ENCODE data around the gene SPATC1L. TPM values are rescaled to one million over a fixed set of nuclear protein-coding genes. Genes with fewer than 3 reads are reported as not detected.

Gene SPATC1L
- total RNA-seq, 2 donors from 2014 or later = 6.2 to 6.9 TPM

DNA sequence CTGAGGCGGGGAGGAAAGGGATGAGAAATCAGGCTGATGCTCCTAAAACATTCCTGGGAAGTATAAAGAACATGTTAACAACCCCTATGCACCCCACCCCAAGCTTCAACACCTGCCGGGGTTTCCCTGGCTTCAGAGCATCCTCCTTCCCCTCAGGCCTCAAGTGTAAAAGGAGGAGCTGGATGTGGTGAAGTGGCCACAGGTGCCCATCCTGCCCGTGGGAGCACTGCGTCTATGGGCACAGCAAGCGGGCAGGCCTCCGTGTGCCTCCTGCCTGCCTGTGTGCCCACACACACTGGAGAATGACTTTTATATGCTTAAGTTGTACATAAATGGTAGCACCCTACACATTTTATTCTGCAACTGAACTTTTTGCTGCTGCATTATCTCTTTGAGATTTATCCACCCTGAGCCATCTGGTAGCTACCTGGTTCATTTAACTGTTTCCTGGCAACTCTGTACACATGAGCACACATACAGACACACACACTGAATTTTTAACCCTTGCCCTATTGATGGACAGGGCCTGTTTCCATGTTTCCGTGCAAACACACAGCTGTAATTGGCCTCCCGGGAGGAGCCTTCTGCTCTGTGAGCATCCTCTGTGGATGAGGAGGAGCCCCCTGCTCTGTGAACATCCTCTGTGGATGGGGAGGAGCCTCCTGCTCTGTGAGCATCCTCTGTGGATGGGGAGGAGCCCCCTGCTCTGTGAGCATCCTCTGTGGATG is 15.4 kb downstream of the SPATC1L start:
- DNase-seq = peak; percentile 7
- intact Hi-C loops (cut with DNase I) = no loop called here
- no peak overlapping the region for H3K9ac ChIP-seq (ENCODE audit: low read depth in 2 of 2, low read length in 2 of 2)

DNA sequence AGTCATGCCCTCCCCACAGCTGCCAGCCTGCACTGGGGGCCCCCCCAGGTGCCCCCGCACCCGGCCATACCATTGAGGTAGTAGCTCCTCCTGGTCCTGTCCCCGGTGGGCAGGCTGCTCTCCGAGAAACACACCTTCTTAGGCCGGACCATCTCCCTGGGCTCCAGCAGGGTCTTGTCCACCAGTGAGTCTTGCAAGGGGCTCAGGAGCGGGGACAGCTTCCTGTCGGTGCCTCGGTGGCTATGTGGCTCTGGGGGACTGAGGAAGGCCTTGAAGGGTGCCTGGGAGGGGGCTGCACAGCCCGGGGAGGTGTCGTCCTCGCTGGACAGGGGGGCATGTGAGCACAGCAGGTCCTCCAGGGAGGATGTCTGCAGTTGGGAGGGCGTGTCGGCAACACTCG is 16.0 kb downstream of the SPATC1L start:
- Histone ChIP-seq H3K4me3 (no peak overlapping the region), H3K27me3 (no peaks in the 10 kb centered on the region), H3K27ac (no peak overlapping the region), H3K9ac (ENCODE audit: low read depth in 2 of 2, low read length in 2 of 2) (no peak overlapping the region), H3K36me3 (no peaks in the 10 kb centered on the region), H3K4me1 (no peaks in the 10 kb centered on the region), H3K9me3 (no peaks in the 10 kb centered on the region)
- intact Hi-C loops (cut with DNase I) = no loop called here
- TF ChIP-seq, protein P1, sequence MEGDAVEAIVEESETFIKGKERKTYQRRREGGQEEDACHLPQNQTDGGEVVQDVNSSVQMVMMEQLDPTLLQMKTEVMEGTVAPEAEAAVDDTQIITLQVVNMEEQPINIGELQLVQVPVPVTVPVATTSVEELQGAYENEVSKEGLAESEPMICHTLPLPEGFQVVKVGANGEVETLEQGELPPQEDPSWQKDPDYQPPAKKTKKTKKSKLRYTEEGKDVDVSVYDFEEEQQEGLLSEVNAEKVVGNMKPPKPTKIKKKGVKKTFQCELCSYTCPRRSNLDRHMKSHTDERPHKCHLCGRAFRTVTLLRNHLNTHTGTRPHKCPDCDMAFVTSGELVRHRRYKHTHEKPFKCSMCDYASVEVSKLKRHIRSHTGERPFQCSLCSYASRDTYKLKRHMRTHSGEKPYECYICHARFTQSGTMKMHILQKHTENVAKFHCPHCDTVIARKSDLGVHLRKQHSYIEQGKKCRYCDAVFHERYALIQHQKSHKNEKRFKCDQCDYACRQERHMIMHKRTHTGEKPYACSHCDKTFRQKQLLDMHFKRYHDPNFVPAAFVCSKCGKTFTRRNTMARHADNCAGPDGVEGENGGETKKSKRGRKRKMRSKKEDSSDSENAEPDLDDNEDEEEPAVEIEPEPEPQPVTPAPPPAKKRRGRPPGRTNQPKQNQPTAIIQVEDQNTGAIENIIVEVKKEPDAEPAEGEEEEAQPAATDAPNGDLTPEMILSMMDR (IDR thresholded peaks at IDR 0.05) = no peak
- DNase-seq = peak; percentile 7

More for the DNA sequence above, 15.4 kb downstream of the SPATC1L start:
- H3K27me3 ChIP-seq = no peaks in the 10 kb centered on the region
- H3K36me3 ChIP-seq = no peaks in the 10 kb centered on the region
- TF ChIP-seq, protein P1 (IDR thresholded peaks at IDR 0.05) = no peak
- H3K4me3 ChIP-seq = no peak overlapping the region
- no peaks in the 10 kb centered on the region for H3K9me3 ChIP-seq
- no peak overlapping the region for H3K27ac ChIP-seq
- H3K4me1 ChIP-seq = no peaks in the 10 kb centered on the region

DNA sequence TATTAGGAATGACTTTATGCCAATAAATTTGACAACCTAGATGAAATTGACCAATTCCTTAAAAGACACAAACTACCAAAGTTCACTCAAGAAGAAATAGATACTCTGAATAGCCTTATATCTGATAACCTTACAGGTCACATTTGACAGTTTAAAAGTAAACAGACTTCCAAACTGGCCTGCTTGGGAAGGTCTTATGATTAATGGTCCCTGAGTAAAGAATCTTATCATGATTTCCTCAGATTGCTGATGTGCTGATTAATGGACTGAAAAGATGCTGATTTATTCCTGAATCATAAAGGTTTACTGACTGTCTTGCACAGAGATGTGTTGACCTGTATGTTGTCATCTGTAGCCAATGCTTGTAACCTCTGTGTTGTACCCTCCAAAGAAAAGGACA is 19.2 kb downstream of the SPATC1L start:
- H3K27me3 ChIP-seq = no peaks in the 10 kb centered on the region
- H3K9me3 ChIP-seq = no peaks in the 10 kb centered on the region
- no peaks in the 10 kb centered on the region for H3K4me1 ChIP-seq
- no peak for DNase-seq
- H3K27ac ChIP-seq = no peak overlapping the region
- H3K9ac ChIP-seq (ENCODE audit: low read depth in 2 of 2, low read length in 2 of 2) = no peak overlapping the region
- no peaks in the 10 kb centered on the region for H3K36me3 ChIP-seq
- intact Hi-C loops (cut with DNase I) = no loop called here
- TF ChIP-seq, protein P1 (IDR thresholded peaks at IDR 0.05) = no peak
- no peak overlapping the region for H3K4me3 ChIP-seq

DNA sequence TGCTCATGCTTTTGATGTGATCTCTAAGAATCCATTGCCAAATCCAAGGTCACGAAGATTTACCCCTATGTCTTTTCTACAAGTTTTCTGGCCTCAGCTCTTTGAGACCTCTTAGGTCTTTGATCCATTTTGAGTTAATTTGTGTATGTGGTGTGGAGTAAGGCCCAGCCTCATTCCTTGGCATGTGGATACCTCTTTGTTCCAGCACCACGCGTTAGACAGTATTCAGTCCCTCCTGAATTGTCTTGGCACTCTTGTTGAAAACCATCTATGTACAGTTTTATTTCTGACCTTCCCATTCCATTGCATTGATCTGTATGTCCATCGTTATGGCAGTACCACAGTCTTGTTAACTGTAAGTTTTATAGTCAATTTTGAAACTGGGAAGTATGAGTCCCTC is 20.9 kb downstream of the SPATC1L start:
- DNase-seq = no peak
- Histone ChIP-seq H3K9me3 (no peaks in the 10 kb centered on the region), H3K27me3 (no peaks in the 10 kb centered on the region), H3K36me3 (no peaks in the 10 kb centered on the region), H3K4me1 (no peaks in the 10 kb centered on the region), H3K27ac (no peak overlapping the region), H3K9ac (ENCODE audit: low read depth in 2 of 2, low read length in 2 of 2) (no peak overlapping the region), H3K4me3 (no peak overlapping the region)
- intact Hi-C loops (cut with DNase I) = no loop called here
- TF ChIP-seq, protein P1 (IDR thresholded peaks at IDR 0.05) = no peak

DNA sequence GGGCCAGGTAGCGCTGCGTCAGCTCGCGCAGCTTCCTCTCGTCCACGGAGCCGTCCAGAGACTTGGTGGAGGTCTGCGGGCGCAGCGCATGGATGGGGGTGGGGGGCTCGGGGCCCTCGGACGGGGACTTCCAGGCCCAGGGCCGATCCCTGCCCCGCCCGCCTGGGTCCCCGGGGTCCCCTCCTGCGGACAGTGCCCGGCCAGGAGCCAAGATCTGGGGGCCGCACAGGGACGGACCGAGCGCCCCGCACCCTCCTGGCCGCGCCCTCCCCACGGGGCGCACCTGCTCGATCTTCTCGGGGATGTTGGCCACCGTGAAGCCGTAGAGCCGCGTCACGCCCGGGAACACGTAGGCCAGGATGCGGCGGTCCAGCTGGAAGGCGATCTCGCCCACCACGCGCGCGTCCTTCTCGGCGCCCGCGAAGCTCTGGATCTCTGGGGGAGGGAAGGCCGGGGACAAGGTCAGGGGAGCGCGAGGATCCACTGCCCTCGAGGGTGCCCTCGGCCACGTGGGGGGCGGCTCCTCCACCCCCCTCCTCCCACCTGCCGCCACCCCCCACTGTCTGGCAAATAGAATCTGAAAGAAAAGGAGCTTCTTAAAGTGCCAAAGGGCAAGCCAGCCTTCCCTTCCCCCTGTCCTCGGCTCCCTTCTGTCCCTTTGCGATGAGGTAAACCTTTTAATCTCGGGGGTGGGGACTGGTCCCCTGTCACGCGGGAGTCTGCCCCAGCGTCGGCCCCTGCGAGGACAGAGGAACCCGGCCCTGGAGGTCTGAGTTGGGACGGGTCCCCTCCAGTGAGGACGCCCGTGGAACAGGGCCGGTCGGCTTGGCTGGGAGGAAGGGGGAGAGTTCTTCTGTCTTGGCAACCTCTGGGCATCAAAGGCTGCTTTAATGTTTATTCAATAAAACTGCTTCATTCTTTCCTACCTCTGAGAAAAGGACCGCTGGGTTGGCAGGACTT is 22.3 kb downstream of the SPATC1L start:
- peak; percentile 12 for DNase-seq
- Histone ChIP-seq H3K9ac (ENCODE audit: low read depth in 2 of 2, low read length in 2 of 2) (no peak overlapping the region), H3K9me3 (no peaks in the 10 kb centered on the region), H3K27me3 (no peaks in the 10 kb centered on the region), H3K36me3 (no peaks in the 10 kb centered on the region), H3K4me1 (no peaks in the 10 kb centered on the region), H3K27ac (no peak overlapping the region), H3K4me3 (no peak overlapping the region)
- TF ChIP-seq, protein P1 (IDR thresholded peaks at IDR 0.05) = no peak
- intact Hi-C loops (cut with DNase I) = no loop called here
